ENCODE data around the gene NEO1. TPM values are rescaled to one million over a fixed set of nuclear protein-coding genes. Genes with fewer than 3 reads are reported as not detected.

NEO1 gene
- total and polyA plus RNA-seq, 2 experiments from 2014 or later = 4.5 to 13.6 TPM

DNA sequence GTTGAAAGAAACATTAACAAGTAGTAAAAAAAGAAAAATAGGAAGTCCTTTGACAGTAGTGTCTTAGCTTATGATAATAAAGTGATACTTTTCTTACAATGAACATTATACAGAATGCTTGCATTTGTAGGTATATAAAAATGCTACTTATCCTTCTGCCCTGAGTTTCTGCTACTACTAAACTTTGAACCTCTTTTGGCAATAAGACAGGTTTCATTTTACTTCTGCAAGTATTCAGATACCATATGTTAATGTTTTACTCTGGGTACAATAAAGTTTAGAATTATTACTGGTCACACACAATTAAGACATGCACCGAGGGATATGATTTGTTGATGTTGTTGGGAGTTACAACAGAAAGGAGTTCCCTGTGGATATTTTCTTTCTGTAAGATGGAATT lies 57.9 kb downstream of the NEO1 start:
- Histone ChIP-seq H3K4me2 (ENCODE audit: unreplicated experiment) (no peak overlapping the region), H3K9me2 (ENCODE audit: insufficient read depth) (no peaks in the 10 kb centered on the region; the same call in 1 of the 2 replicates), H3K4me1 (ENCODE audit: insufficient read depth) (no peaks in the 10 kb centered on the region), H3K9me3 (ENCODE audit: low read depth) (no peaks in the 10 kb centered on the region), H3K9ac (no peak overlapping the region), H3K36me3 (ENCODE audit: low read depth) (no peaks in the 10 kb centered on the region), H4K20me1 (ENCODE audit: insufficient read depth) (no peaks in the 10 kb centered on the region), H3K27ac (no peak overlapping the region), H3F3A (ENCODE audit: insufficient read depth) (no peaks in the 10 kb centered on the region), H3K79me2 (ENCODE audit: insufficient read depth) (no peaks in the 10 kb centered on the region), H3K27me3 (replicated peaks; ENCODE audit: insufficient read depth) (no peaks in the 10 kb centered on the region), H2AFZ (no peak overlapping the region), H3K4me3 (no peak overlapping the region)
- WGBS, 2 experiments (ENCODE audit: low coverage in 1 of 2, low lambda C conversion rate in 2 of 2, missing lambda C conversion rate in 2 of 2) = 95 to 100% methylated on average over 1 of the region's 1 CpG
- in situ Hi-C loops (cut with MboI) = no loop called here
- DNase-seq = no peak
- no peak for TF ChIP-seq EZH2 (IDR thresholded peaks at IDR 0.05; ENCODE audit: insufficient read depth, poor library complexity, severe bottlenecking)
- TF ChIP-seq EZH2phosphoT487 (IDR thresholded peaks at IDR 0.05; ENCODE audit: insufficient read depth, low read depth) = no peak

DNA sequence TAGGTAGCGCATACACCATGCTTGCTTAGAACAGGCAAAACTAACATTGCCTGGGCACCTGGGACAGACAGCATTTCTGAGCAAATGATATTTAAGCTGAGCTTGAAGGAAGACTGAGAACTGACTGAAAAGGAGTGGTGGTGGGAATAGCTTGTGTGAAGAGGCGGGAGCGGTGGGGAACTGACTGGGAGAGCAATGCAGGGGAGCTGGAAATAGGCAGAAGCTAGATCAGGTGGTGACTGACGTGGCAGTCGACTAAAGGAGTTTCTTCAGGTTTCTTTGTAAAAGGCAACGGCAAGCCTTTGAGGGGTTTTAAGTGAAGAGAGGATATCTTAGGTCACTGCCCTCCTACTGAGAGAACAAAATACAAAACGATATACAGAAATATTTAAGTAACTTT lies 61.8 kb downstream of the NEO1 start:
- in situ Hi-C loops (cut with MboI) = no loop called here
- no peak overlapping the region for H2AFZ ChIP-seq
- no peak overlapping the region for H3K9ac ChIP-seq
- no peaks in the 10 kb centered on the region for H3K9me3 ChIP-seq (ENCODE audit: low read depth)
- H4K20me1 ChIP-seq (ENCODE audit: insufficient read depth) = no peaks in the 10 kb centered on the region
- no peaks in the 10 kb centered on the region for H3K36me3 ChIP-seq (ENCODE audit: low read depth)
- no peaks in the 10 kb centered on the region for H3F3A ChIP-seq (ENCODE audit: insufficient read depth)
- H3K4me1 ChIP-seq (ENCODE audit: insufficient read depth) = no peaks in the 10 kb centered on the region
- no peak overlapping the region for H3K4me3 ChIP-seq
- no peak for DNase-seq
- H3K9me2 ChIP-seq (ENCODE audit: insufficient read depth) = no peaks in the 10 kb centered on the region
- H3K27ac ChIP-seq = no peak overlapping the region
- H3K79me2 ChIP-seq (ENCODE audit: insufficient read depth) = no peaks in the 10 kb centered on the region
- 89 to 90% methylated on average over 7 of the region's 7 CpGs for WGBS, 2 experiments (ENCODE audit: low coverage in 1 of 2, low lambda C conversion rate in 2 of 2, missing lambda C conversion rate in 2 of 2)
- no peak overlapping the region for H3K4me2 ChIP-seq (ENCODE audit: unreplicated experiment)
- TF ChIP-seq EZH2phosphoT487 (IDR thresholded peaks at IDR 0.05; ENCODE audit: insufficient read depth, low read depth) = no peak
- TF ChIP-seq EZH2 (IDR thresholded peaks at IDR 0.05; ENCODE audit: insufficient read depth, poor library complexity, severe bottlenecking) = no peak
- H3K27me3 ChIP-seq (replicated peaks; ENCODE audit: insufficient read depth) = no peaks in the 10 kb centered on the region

DNA sequence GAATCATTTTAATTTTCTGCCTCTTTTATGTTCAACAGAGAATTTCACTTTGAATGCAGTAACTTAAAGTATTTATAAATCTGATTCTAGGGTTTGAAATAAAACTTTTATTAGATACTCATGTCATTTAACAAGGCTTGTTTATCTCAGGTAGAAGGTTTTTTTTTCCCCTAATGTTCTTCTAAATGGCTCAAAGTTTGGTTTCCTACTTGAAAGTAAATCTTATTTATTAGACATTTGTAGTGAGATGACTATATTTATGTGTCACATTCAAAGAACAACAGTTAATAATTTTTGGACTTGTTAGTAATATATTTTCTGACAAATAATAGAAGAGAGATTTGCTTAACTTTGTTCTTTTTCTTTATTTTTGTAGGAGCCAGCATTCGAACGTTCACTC lies 63.9 kb downstream of the NEO1 start:
- no peak for DNase-seq
- WGBS, 2 experiments (ENCODE audit: low coverage in 1 of 2, low lambda C conversion rate in 2 of 2, missing lambda C conversion rate in 2 of 2) = 92 to 96% methylated on average over 2 of the region's 2 CpGs
- Histone ChIP-seq H3K4me2 (ENCODE audit: unreplicated experiment) (no peak overlapping the region), H3K9ac (no peak overlapping the region), H3K4me1 (ENCODE audit: insufficient read depth) (no peaks in the 10 kb centered on the region), H2AFZ (no peak overlapping the region), H3K27ac (no peak overlapping the region), H4K20me1 (ENCODE audit: insufficient read depth) (no peaks in the 10 kb centered on the region), H3K4me3 (no peak overlapping the region), H3K9me3 (ENCODE audit: low read depth) (no peaks in the 10 kb centered on the region), H3K79me2 (ENCODE audit: insufficient read depth) (no peaks in the 10 kb centered on the region), H3F3A (ENCODE audit: insufficient read depth) (no peaks in the 10 kb centered on the region), H3K27me3 (replicated peaks; ENCODE audit: insufficient read depth) (no peaks in the 10 kb centered on the region), H3K36me3 (ENCODE audit: low read depth) (no peaks in the 10 kb centered on the region), H3K9me2 (ENCODE audit: insufficient read depth) (no peaks in the 10 kb centered on the region)
- TF ChIP-seq EZH2phosphoT487 (IDR thresholded peaks at IDR 0.05; ENCODE audit: insufficient read depth, low read depth) (no peak), EZH2 (IDR thresholded peaks at IDR 0.05; ENCODE audit: insufficient read depth, poor library complexity, severe bottlenecking) (no peak)
- in situ Hi-C loops (cut with MboI) = no loop called here

DNA sequence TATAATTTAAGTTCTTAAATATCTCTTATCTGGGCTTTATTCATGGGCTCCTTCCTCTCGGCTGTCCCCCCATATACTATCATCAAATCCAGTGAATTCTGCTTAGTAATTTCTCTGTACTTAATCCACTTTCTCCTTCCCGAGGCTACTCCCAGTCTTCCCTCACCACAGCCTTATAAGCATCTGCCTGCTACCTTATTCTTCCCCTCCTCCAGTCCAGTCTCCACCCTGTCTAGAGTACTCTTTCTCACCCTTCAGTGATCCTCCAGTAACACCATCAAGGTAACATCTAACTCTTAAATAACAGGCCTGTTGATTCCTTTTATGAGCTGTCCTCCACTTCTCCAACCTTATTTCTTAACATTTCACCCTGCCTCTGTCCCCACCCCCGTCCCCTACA lies 65.8 kb downstream of the NEO1 start:
- 93 to 96% methylated on average over 3 of the region's 3 CpGs for WGBS, 2 experiments (ENCODE audit: low coverage in 1 of 2, low lambda C conversion rate in 2 of 2, missing lambda C conversion rate in 2 of 2)

DNA sequence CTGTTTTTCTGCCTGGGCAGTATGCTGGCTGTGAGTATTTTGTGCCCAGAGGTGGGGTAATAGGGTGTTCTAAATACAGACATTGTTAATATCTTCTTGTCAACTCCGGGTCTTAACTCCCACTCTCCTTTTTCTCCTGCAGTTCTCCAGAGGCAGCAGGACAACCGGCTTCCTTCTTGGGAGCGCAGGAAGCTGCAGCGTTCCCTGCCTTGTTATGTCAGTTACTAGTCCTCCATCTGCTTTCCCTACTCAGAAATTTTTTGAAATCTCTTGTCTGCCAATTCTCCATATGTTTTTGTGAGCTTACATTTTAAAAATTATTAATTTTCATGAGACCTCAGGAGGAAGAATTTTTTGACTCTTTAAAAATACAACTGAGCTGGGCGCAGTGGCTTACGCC lies 67.2 kb downstream of the NEO1 start:
- Histone ChIP-seq H3K36me3 (ENCODE audit: low read depth) (no peaks in the 10 kb centered on the region), H3K9me3 (ENCODE audit: low read depth) (no peaks in the 10 kb centered on the region), H3K9me2 (ENCODE audit: insufficient read depth) (no peaks in the 10 kb centered on the region), H3K9ac (no peak overlapping the region), H3K4me1 (ENCODE audit: insufficient read depth) (no peaks in the 10 kb centered on the region), H4K20me1 (ENCODE audit: insufficient read depth) (no peaks in the 10 kb centered on the region), H3K27ac (no peak overlapping the region), H2AFZ (no peak overlapping the region), H3K4me2 (ENCODE audit: unreplicated experiment) (no peak overlapping the region), H3K27me3 (replicated peaks; ENCODE audit: insufficient read depth) (no peaks in the 10 kb centered on the region), H3K4me3 (no peak overlapping the region), H3K79me2 (ENCODE audit: insufficient read depth) (no peaks in the 10 kb centered on the region), H3F3A (ENCODE audit: insufficient read depth) (no peaks in the 10 kb centered on the region)
- no peak for DNase-seq
- no peak for TF ChIP-seq EZH2phosphoT487 (IDR thresholded peaks at IDR 0.05; ENCODE audit: insufficient read depth, low read depth)
- in situ Hi-C loops (cut with MboI) = no loop called here
- 87 to 88% methylated on average over 6 of the region's 6 CpGs for WGBS, 2 experiments (ENCODE audit: low coverage in 1 of 2, low lambda C conversion rate in 2 of 2, missing lambda C conversion rate in 2 of 2)

More for the DNA sequence above, 65.8 kb downstream of the NEO1 start:
- H4K20me1 ChIP-seq (ENCODE audit: insufficient read depth) = no peaks in the 10 kb centered on the region
- H2AFZ ChIP-seq = no peak overlapping the region
- H3K27me3 ChIP-seq (replicated peaks; ENCODE audit: insufficient read depth) = no peaks in the 10 kb centered on the region
- H3K4me1 ChIP-seq (ENCODE audit: insufficient read depth) = no peaks in the 10 kb centered on the region
- H3K9me3 ChIP-seq (ENCODE audit: low read depth) = no peaks in the 10 kb centered on the region
- H3K79me2 ChIP-seq (ENCODE audit: insufficient read depth) = no peaks in the 10 kb centered on the region
- H3K36me3 ChIP-seq (ENCODE audit: low read depth) = no peaks in the 10 kb centered on the region
- no peak overlapping the region for H3K27ac ChIP-seq
- in situ Hi-C loops (cut with MboI) = no loop called here
- H3K9me2 ChIP-seq (ENCODE audit: insufficient read depth) = no peaks in the 10 kb centered on the region
- H3K9ac ChIP-seq = no peak overlapping the region
- no peak for DNase-seq
- H3F3A ChIP-seq (ENCODE audit: insufficient read depth) = no peaks in the 10 kb centered on the region
- no peak overlapping the region for H3K4me2 ChIP-seq (ENCODE audit: unreplicated experiment)
- no peak for TF ChIP-seq EZH2 (IDR thresholded peaks at IDR 0.05; ENCODE audit: insufficient read depth, poor library complexity, severe bottlenecking)
- no peak for TF ChIP-seq EZH2phosphoT487 (IDR thresholded peaks at IDR 0.05; ENCODE audit: insufficient read depth, low read depth)
- H3K4me3 ChIP-seq = no peak overlapping the region
